ENCODE measurements around the gene NECTIN1. TPM values are rescaled to one million over a fixed set of nuclear protein-coding genes. Genes with fewer than 3 reads are reported as not detected.

NECTIN1 gene
- total RNA-seq, 2 donors from 2014 or later: 4.0 to 4.4 TPM

GRCh38 chr11:119591836-119592310 is 137.1 kb downstream of the NECTIN1 start:
- Histone ChIP-seq H3K4me1 (no peaks in the 10 kb centered on the region), H3K9me3 (peaks cover 0 to 8% of the 10 kb centered on the region in 2 donors), H3K4me3 (no peak overlapping the region), H3K27ac (no peak overlapping the region), H3K27me3 (no peaks in the 10 kb centered on the region), H3K36me3 (no peaks in the 10 kb centered on the region)
- DNase-seq (ENCODE audit: low spot score): no peak
- no peak for TF ChIP-seq CTCF (IDR thresholded peaks at IDR 0.05)

- H3K4me3 ChIP-seq: no peak overlapping the region
- H3K36me3 ChIP-seq: no peaks in the 10 kb centered on the region
- no peak overlapping the region for H3K27ac ChIP-seq
- no peak for DNase-seq (ENCODE audit: low spot score)
- no peaks in the 10 kb centered on the region for H3K4me1 ChIP-seq
- no peak for TF ChIP-seq CTCF (IDR thresholded peaks at IDR 0.05)
- H3K27me3 ChIP-seq: no peaks in the 10 kb centered on the region
- peaks cover 0 to 8% of the 10 kb centered on the region in 2 donors for H3K9me3 ChIP-seq
Measured at GRCh38 chr11:119590651-119591351, 138.2 kb downstream of the NECTIN1 start.

- no peak for TF ChIP-seq CTCF (IDR thresholded peaks at IDR 0.05)
- H3K36me3 ChIP-seq: no peaks in the 10 kb centered on the region
Measured at GRCh38 chr11:119589001-119589400, 140.0 kb downstream of the NECTIN1 start.

More at GRCh38 chr11:119589001-119589400, 140.0 kb downstream of the NECTIN1 start:
- DNase-seq (ENCODE audit: low spot score): no peak
- Histone ChIP-seq H3K27me3 (peaks cover 0 to 11% of the 10 kb centered on the region in 2 donors), H3K4me1 (peaks cover 0 to 15% of the 10 kb centered on the region in 2 donors), H3K27ac (no peak overlapping the region), H3K4me3 (no peak overlapping the region), H3K9me3 (peaks cover 0 to 8% of the 10 kb centered on the region in 2 donors)

All from right atrium auricular region (tissue), 2 donors.